Osteoblast (primary cell): ENCODE results near the gene SPP2. TPM values are rescaled to one million over a fixed set of nuclear protein-coding genes. Genes with fewer than 3 reads are reported as not detected.

Experiments used
- DNase-seq: peaks from one replicate; pipeline ENCODE4 v3.0.0; 2011; ENCODE audit warnings: low spot score, mixed read lengths; ENCODE audit not compliant: insufficient read length; ENCODE audit errors: missing footprints
- H2AFZ ChIP-seq: 2 replicates; pipeline ENCODE4 v1.6.0; 2011; ENCODE audit warnings: mild to moderate bottlenecking, low read length
- H3K27ac ChIP-seq: 2 replicates; pipeline ENCODE4 v1.5.1; 2011; ENCODE audit warnings: mild to moderate bottlenecking, low read depth, low read length, moderate library complexity
- H3K27me3 ChIP-seq: 2 replicates; pipeline ENCODE4 v1.6.0; 2012; ENCODE audit warnings: mild to moderate bottlenecking, control low read depth, inconsistent platforms, low read length, moderate library complexity; ENCODE audit not compliant: insufficient read depth
- H3K36me3 ChIP-seq: 2 replicates; pipeline ENCODE4 v1.5.1; 2011; ENCODE audit warnings: mild to moderate bottlenecking, low read length, control low read depth, moderate library complexity; ENCODE audit not compliant: insufficient read depth
- H3K4me1 ChIP-seq: 2 replicates; pipeline ENCODE4 v1.5.1; 2011; ENCODE audit warnings: mild to moderate bottlenecking, low read length, control low read depth, moderate library complexity; ENCODE audit not compliant: insufficient read depth
- H3K4me2 ChIP-seq: 2 replicates; pipeline ENCODE4 v1.6.0; 2011; ENCODE audit warnings: mild to moderate bottlenecking, low read length; ENCODE audit not compliant: insufficient read depth
- H3K4me3 ChIP-seq: fragments of 200-600 bp; sonication (generic); 3 replicates; pipeline ENCODE4 v1.5.1; 2012; ENCODE audit warnings: mild to moderate bottlenecking, low read length, inconsistent platforms; ENCODE audit not compliant: insufficient read depth
- H3K79me2 ChIP-seq: 2 replicates; pipeline ENCODE4 v1.6.0; 2012; ENCODE audit warnings: mild to moderate bottlenecking, low read length, control low read depth, inconsistent platforms; ENCODE audit not compliant: insufficient read depth
- H3K9me3 ChIP-seq: 2 replicates; pipeline ENCODE4 v1.5.1; 2011; ENCODE audit warnings: low read depth, low read length, control low read depth
- H4K20me1 ChIP-seq: 2 replicates; pipeline ENCODE4 v1.6.0; 2012; ENCODE audit warnings: mild to moderate bottlenecking, low read length, control low read depth; ENCODE audit not compliant: insufficient read depth
- CTCF ChIP-seq: IDR thresholded peaks from 2 replicates; pipeline ENCODE4 v1.5.1; 2011; ENCODE audit warnings: mild to moderate bottlenecking, low read depth, low read length, moderate library complexity; ENCODE audit errors: extremely low read depth
- total RNA-seq: library from RNA; depleted of rRNA; stranded (reverse); fragments of >200 nt; gene quantifications from 2 replicates; pipeline ENCODE4 v1.2.3, GENCODE V29; 2012

SPP2 gene
- total RNA-seq, 1 donor = not detected

DNA sequence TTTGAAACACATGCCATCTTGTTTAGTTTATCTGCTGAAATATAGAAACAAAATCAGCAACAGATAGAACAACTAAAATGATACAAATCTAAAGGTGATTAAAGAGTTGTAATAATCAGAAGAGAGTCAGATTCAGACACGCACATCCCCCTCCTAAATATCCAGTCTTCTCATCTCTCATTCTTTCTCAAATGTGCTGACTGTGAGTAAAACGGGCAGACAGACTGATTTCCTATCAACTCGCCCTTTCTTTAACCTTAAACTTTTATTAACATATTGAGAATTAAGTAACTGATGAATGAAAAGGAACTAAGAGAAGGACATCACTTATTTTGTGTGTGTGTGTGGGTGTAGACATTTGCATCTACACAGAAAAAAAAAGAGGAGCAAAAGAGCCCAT lies 34.6 kb upstream of the SPP2 start:
- H3K4me3 ChIP-seq = no peak overlapping the region
- H4K20me1 ChIP-seq = no peaks in the 10 kb centered on the region
- H3K27ac ChIP-seq = no peak overlapping the region
- H3K4me1 ChIP-seq = no peaks in the 10 kb centered on the region
- no peaks in the 10 kb centered on the region for H3K36me3 ChIP-seq
- no peak overlapping the region for H3K4me2 ChIP-seq
- no peak overlapping the region for H2AFZ ChIP-seq
- DNase-seq = no peak
- H3K9me3 ChIP-seq = no peaks in the 10 kb centered on the region
- H3K27me3 ChIP-seq = peaks cover 40% of the 10 kb centered on the region
- no peaks in the 10 kb centered on the region for H3K79me2 ChIP-seq
- no peak for TF ChIP-seq CTCF

DNA sequence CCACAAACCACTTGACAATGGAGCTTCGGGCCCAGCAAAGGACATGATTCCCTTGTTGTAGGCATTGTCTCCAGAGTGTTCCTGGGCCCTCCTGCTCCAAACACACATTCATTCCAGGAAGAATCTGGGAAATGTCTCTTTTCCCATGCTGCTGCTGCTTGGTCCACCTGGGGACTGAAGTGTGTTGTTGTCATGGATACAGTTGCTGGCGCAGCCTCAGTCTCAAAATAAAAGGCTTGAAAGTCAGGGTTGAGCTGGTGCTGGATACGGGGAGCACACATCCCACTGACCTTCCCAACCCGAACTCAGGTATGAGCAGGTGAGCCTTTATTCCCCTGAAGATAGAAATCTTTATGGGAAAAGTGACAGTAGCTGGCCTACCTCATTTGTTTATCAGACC lies 30.6 kb upstream of the SPP2 start:
- Histone ChIP-seq H3K4me3 (no peak overlapping the region), H3K4me1 (no peaks in the 10 kb centered on the region), H3K79me2 (no peaks in the 10 kb centered on the region), H3K27me3 (peaks cover 33% of the 10 kb centered on the region), H3K9me3 (no peaks in the 10 kb centered on the region), H3K27ac (no peak overlapping the region), H4K20me1 (no peaks in the 10 kb centered on the region), H2AFZ (no peak overlapping the region), H3K4me2 (no peak overlapping the region), H3K36me3 (no peaks in the 10 kb centered on the region)
- TF ChIP-seq CTCF = no peak
- DNase-seq = no peak

- H3K79me2 ChIP-seq = no peaks in the 10 kb centered on the region
- H3K27me3 ChIP-seq = peaks cover 31% of the 10 kb centered on the region
- no peaks in the 10 kb centered on the region for H3K36me3 ChIP-seq
- no peaks in the 10 kb centered on the region for H3K9me3 ChIP-seq
- H3K4me2 ChIP-seq = no peak overlapping the region
- no peak for DNase-seq
- no peak for TF ChIP-seq CTCF
- no peak overlapping the region for H2AFZ ChIP-seq
- no peak overlapping the region for H3K4me3 ChIP-seq
- no peaks in the 10 kb centered on the region for H3K4me1 ChIP-seq
- H4K20me1 ChIP-seq = no peaks in the 10 kb centered on the region
- H3K27ac ChIP-seq = no peak overlapping the region
Observed at GRCh38 chr2:234020332-234020731, 30.2 kb upstream of the SPP2 start.

GRCh38 chr2:234022424-234022823 lies 28.1 kb upstream of the SPP2 start:
- Histone ChIP-seq H3K9me3 (no peaks in the 10 kb centered on the region), H3K4me3 (no peak overlapping the region), H3K4me2 (no peak overlapping the region), H3K27me3 (peaks cover 14% of the 10 kb centered on the region), H2AFZ (no peak overlapping the region), H3K36me3 (no peaks in the 10 kb centered on the region), H3K4me1 (peaks cover 8% of the 10 kb centered on the region), H4K20me1 (no peaks in the 10 kb centered on the region), H3K79me2 (no peaks in the 10 kb centered on the region), H3K27ac (no peak overlapping the region)
- DNase-seq = no peak
- TF ChIP-seq CTCF = no peak
